Left lobe of liver (tissue), 2 donors: ENCODE data around the gene CDH2. TPM values are rescaled to one million over a fixed set of nuclear protein-coding genes. Genes with fewer than 3 reads are reported as not detected.
"Not testable (repeated sequence)": the region's sequence is repeated elsewhere in the genome, so short reads cannot be mapped to it uniquely, and the experiment has no call there.

Experiments used
- ATAC-seq: fragments of 200-7000 bp; cut with Tn5 transposase; one replicate; pipeline ENCODE4 v1.9.1; 2020; ENCODE audit warnings: mild to moderate bottlenecking, moderate library complexity
- DNase-seq: peaks from one replicate; pipeline ENCODE4 v3.0.0-alpha.2; 2020; ENCODE audit warnings: low spot score
- total RNA-seq: library from RNA; stranded (reverse); gene quantifications from one replicate; pipeline ENCODE4 v1.2.1, GENCODE V29; 2021
- donor health status: DM: no; HTN: no; CAD: no; lungs with moderate emphysema.
- donor health status: DM: no; HTN: yes; CAD: no.

CDH2 gene
- total RNA-seq, 1 donor from 2014 or later = 34.2 TPM

DNA sequence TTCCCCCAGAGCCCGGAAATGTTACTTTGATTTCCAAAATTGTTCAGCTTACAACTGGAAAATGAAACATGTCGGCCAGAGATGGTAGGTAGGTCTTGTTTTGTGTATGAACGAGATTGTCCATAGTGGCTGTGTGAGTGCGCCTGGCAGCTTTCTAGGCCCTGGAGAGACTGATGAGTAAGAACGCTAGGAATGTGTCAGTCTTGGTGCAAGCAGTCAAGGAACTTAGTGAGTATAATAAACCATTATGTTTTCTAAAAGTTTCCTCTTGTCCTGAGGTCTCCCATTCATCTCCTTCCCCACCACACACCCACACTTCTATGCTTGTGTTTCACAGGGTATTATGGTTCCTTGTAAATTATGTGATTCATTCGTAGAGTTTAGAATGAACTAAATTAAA is 234.2 kb downstream of the CDH2 start:
- DNase-seq = no peak
- ATAC-seq = no peak

DNA sequence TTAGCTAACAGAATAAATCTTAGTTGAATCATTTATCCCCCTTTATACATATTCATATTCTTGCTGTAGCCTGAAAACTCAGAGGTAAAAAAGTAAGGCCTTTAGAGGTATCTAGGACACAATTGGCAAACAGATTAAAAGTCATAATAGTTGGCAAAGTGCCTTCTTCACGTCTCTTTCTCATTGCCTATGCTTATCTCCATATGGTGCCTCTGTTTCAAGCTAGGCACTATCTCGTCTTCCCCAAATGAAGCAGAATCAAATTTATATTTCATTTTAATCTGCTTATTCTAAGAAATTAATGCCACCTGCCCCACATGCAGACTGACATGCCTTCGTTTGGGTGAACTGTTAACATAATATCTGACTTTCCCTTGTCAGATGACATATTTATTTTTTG is 245.4 kb downstream of the CDH2 start:
- ATAC-seq = no peak

DNA sequence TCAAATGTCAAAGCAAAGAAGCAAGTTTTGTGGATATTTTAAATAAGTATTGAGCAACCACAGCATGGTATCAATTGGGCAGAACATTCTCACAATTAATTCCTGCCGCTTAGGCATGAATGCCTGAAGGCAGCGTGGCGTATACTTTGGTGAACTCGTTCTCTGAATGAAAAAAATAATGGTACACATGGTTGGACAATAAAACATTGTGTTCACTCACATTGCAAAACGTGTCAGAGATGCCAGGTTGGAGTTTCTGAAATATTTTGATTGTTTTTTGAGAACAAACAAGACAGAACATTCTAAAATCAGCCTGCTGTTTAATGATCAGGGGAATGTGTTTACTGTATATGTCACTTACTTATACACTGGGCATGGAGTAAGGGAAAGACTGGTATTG is 254.2 kb downstream of the CDH2 start:
- no peak for DNase-seq
- no peak for ATAC-seq

More for the DNA sequence above, 245.4 kb downstream of the CDH2 start:
- DNase-seq = no peak

DNA sequence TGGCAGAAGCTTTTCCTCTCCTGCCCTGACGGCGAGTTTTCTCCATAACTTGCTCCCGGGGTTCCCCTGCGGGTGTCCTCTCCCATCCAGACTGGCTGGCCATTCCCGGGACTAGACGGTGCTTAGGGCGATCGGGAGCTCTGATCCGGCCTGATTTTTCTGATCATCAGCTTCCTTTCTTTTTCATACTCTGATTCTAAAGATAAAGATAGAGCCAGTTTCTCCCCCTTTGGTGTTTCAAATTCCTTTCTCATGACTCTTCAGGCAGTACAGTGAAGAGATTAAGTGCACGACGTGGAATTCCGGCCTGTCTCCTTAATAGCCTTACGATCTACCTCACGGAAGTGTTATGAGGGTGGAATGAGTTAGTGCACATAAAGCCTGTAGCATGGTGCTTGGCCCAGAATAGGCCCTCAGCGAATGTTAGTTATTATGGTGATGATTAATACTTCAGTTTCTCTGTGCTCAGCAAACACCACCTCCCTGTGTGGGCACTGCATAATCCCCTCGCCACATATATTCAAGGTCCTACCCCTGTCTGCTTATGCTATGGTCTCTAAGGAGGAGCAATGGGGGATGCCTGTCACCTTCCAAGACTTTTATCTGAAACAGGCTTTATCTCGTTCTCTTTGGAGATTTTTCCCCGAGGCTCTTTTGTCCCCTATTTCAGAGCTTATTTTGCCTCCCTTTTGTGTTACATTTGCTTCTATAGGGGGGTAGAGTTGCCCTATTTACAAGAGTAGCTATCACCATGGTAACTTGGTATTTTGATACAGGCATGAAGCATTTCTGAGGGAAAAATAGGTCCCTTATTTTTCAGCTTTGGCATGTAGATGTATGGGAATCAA is 254.8 kb downstream of the CDH2 start:
- no peak for ATAC-seq
- no peak for DNase-seq

DNA sequence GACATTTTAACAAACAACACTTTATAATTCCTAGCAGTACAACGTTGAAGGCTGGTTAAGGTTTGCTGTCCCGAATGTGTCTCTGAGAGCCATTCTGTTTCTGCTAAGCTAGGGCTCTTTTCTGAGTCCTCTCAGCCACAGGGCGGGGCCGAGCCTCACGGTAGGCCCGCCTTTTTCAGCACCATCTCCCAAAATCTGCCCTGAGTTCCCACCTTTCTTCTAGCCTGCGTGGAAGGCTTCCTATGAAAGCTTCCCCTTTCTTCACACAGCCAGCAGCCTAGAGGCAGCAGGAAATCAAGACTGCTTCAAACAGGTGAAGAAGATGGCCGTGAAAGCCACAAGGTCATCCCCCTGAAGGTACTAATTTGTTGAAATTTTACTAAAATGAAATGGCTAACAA is 255.5 kb downstream of the CDH2 start:
- ATAC-seq (no peak), DNase-seq (no peak)

DNA sequence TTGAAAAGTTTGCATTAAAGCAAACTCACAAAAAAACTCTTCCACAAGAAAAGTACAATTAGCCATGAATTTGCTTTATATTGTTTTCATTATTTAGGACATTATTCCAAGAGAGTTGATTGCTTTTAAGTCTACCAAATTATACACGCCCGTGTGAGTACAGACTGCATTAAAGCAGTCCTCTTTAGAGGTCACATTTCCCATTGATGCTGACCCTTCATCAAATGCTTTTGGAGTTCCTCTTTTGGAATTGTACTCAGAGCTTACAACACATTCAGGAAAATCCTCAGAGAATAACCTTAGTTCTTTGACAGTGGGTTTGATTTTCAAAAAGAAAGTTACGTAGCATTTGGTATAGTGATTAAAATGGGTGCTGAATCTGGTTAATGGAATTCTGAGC is 256.1 kb downstream of the CDH2 start:
- ATAC-seq (no peak), DNase-seq (no peak)

DNA sequence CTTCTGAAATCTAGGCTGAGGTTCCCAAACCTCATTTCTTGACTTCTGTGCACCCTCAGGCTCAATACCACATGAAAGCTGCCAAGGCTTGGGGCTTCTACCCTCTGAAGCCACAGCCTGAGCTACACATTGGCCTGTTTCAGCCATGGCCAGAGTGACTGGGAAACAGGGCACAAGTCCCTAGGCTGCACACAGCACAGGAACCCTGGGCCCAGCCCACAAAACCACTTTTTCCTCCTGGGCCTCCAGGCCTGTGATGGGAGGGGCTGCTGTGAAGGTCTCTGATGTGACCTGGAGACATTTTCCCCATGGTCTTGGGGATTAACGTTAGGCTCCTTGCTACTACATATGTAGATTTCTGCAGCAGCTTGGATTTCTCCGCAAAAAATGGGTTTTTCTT is 270.7 kb downstream of the CDH2 start:
- DNase-seq, ATAC-seq: not testable (repeated sequence)

DNA sequence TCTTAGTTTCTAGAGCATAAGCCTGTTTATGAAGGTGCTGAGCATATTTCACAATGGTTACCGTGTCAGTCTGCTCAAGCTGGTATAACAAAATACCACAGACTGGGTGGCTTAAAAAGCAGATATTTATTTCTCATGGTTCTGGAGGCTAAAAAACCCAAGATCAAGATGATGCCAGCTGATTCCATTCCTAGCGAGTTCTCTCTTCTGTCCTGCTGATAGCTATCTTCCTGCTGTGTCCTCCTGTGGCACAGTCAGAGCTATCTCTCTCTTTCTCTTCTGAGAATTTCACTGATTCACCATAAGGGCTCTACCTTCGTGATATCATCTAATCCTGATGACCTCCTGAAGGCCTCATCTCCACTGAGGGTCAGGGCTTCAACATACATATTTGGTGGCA is 273.0 kb downstream of the CDH2 start:
- no peak for ATAC-seq
- no peak for DNase-seq

DNA sequence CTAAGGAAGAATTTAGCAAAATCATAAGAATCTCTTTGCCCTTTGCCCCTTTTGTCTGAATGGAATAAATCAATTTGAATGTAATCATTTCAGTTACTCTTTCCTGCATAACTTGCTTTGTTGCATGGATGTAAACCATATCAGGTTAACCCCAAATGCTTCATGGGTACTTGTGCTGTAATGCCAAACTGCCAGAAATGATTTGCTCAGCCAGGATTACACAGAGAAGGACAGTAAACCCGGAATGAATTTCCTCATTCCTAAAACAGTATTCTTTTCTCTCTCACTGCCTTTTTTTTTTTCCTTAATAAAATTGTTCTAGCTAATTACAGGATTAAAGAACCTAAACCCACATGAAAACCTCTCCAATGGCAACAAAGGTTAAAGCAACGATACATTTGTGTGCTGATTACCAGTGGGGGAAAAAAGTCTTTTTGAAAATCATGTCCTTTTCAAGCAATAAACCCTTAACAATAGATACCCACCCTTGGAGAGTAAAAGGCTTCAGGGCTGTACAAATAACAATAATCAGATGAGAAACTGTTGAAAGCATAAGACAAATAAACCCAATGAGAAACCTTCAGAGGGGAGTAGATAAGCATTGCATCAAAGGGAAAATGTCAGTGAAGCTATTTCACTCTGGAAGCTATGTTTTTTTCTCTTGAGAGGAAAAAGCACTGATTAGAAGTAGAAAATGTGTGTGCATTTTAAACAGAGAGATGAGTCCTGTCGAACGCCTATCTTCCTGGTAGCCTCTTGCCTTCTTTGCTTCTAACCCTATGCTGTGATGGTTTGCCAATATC is 275.3 kb downstream of the CDH2 start:
- no peak for ATAC-seq

More for the DNA sequence above, 275.3 kb downstream of the CDH2 start:
- DNase-seq = no peak
